HG03575 (cell line): Measurements from ENCODE around the gene CLASP1.

Experiments
- ATAC-seq: cut with Tn5 transposase; IDR thresholded peaks from one replicate; pipeline ENCODE4 v1.9.1; 2021; ENCODE audit not compliant: unreplicated experiment, insufficient number of reproducible peaks, low FRiP score; ENCODE audit errors: extremely low read depth

The CLASP1 gene

DNA sequence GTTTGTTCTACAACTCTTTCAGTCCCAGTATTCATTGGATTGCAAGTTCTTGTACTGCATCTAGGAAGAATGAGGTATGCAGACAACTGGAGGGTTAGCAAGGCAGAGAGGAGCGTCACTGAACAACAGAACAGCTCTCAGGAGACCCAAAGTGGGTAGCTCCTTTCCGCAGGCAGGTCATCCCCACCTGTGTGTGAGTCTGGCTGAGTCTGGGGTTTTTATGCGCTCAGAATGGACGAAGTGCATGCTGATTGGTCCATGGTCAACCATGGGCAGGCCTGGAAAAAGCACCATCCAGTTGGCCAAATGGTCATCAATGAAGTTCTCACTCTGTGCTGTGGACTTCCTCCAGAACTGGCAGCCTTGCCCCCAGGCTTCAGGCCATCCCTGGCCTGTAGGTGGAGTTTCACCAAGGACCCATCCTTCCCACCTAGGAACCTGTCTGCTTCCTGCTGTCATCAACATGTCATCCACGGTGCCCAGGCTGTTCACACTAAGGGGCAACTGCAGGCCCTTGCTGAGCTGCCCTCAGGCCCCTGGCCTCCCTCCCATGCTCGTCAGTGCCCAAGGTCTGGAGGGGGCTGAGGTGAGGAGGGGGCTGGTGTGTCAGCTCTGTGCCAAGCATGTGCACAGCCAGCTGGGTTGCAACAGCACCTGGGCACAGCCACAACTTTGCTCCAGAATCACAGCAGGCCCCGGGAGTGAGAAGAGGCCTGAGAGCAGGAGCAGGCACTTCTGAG, 353.2 kb downstream of the CLASP1 start:
- ATAC-seq = no peak

DNA sequence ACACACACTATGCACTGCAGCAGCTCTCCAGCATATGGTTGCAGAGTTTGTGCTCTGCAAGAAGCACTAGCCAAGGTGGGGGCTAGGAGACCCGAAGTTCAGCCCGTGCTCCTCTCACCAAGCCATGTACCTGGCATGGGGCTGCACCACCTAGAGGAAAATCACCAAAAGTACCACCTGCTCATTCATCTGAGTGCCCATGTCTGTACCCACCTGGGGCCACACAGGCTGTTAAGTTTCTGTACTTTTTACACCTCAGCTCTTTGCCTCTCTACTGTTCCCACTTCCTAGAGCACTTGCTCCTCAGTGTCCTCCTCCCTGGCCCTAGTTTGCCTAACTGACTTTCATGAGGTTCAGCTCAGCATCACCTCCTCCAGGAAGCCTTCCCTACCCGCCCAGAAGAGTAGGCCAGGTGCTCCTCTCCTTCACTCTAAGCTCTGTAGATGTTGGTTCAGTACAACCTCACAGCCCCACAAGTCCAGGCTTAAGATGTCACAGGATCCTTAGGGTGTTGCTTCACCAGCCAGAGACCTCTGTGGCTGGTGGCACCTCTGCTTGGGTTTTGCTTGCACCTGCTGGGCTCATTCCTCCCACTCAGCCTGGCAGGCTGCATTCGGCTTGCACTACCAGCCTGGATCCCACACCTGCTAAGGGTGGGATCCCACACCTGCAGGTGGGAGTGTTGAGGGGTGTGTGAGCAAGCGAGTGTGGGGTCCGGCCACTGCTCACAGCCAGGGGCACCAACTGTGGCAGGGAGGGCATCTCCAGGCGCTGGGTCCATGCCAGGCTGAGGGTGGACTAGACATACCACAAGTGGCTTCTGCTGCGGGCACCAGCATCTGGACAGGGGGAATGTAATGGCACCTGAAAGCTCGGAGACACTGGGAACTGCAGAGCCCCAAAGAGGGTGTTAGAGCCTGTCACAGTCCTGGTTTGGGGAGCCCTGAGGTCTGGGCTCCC, 354.1 kb downstream of the CLASP1 start:
- no peak for ATAC-seq

DNA sequence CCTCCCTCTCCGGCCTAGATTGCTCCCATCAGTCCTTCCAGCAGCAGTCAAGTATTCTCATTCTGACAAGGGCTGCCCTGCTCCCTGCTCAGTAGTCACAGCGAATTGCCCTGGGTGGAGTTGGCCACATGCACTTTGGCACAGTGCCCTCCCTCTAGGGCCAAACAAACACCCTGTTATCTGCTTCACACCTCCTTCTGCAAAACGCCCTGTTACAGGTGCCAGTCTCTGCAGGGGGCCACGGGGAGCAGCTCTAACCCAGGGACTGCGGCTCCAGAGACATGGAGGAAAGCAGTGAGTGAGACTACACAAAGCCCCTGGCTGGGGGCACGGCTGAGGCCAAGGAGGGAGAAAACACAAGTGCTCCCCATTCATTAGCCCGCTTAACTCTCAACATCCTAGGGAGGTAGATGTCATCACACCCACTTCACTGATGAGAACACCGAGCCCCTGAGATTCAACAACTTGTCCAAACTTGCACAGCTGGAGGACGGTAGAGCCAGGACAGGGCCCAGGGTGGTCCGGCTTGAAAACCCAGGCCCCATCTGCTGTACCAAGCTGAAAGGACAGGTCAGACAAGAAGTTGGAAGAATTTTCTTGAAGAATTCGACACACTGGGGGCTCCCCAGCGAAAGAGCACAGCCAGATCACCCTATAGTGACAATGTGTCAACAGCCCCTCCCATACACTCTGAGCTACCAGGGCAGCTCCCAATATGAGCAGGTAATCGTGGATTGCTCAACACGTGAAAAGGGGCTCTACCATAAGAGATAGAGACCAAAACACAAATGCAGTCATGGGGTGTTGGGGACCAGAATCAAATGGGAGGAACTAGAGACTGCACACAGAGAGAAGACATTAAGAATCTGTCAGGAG, 355.6 kb downstream of the CLASP1 start:
- ATAC-seq = no peak

DNA sequence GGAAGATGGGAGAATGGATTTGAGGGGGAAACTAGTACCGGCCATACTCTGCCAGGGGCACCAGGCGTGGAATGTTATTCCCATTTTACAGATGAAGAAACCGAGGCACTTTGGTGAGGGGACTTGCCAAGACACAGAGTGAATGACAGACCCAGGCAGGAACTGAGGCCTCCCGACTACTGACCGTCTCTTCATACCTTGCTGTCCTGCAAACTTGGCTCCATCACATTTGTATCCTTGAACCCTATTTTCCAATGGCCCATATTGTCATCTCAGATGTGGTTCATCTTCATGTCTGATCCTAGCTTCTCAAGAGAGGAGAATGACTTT, 358.0 kb downstream of the CLASP1 start:
- no peak for ATAC-seq

DNA sequence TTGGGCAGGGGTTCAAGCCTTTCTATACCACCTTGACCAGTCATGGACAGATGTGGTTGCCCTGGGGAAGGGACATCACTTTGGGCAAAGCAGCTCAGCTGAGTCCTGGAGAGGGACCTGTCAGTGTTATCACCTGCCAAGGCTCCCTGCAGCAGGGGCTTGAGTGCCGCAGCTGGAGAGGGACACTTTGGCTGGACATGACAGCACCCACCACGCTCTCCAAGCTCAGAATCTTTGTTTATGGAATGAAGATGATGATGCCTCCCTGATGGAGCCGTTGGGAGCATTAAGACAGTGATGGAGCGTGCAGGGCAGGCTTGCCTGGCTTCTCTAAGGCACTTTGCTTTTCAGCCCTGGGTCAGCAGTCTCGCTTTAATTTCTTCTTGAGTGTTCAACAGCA, 360.0 kb downstream of the CLASP1 start:
- ATAC-seq = no peak

DNA sequence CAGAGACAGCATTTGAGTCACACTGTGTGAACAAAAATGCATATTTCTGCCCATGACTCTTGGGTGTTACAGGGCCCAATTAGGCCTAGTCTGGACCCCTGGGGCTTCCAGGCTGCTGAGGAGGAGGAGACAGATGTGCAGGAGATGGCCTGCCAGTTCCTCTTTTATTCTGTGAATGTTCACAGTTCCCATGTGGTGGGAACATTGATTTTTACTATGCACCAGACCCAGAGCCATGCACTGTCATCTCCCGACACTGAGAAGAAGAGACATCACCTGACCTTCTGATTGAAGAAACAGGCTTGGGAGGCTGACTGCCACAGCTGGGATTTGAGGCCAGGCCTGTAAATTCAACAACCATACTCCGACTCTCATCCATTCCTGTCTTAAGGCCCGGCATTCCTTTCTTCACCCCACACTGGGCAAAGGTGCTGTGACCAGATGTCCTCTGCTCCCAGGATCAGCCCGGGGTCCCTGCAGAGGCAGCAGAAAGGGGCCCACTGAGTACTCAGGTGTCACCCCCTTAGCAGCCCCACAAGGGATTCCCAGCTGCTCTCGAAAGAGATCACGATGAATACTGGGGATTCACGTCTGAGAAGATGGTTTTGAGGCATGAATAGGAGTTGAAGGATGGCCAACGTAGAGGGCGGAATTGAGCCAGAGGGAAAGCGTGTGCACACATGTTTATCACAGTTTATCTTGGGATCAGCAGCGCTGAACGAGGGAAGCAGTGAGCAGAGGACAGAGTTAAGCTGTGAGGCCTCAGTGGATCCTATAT, 360.6 kb downstream of the CLASP1 start:
- no peak for ATAC-seq

DNA sequence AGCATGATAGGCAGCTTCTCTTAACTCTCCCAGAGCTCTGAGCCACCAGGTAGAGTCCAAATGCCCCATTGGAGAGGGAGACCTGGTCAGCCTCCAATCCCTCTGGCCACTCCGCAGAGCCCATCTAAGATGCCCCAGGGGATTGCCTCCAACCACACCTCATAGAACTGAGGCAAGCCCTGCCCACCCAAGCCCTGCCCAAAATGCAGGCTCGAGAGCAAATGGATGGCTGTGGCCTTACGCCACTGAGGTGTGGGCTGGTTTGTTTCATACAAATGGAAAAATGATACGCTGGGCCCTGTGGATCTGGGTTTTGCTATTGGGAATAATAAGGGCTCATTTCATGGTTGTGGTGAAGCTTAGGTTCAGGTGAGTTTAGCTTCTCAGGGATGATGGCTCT, 361.3 kb downstream of the CLASP1 start:
- ATAC-seq = no peak
